SKM-1 treated with dmso at 0.1 percent for 144 hours (cell line): ENCODE measurements around the gene KCTD5.
"Not testable (repeated sequence)": the region's sequence is repeated elsewhere in the genome, so short reads cannot be mapped to it uniquely, and the experiment has no call there.

Experiments used
- DNase-seq: peaks from one replicate; lab custom pipeline; 2025; ENCODE audit not compliant: unreplicated experiment; lab: John Stamatoyannopoulos, UW

KCTD5 gene

DNA sequence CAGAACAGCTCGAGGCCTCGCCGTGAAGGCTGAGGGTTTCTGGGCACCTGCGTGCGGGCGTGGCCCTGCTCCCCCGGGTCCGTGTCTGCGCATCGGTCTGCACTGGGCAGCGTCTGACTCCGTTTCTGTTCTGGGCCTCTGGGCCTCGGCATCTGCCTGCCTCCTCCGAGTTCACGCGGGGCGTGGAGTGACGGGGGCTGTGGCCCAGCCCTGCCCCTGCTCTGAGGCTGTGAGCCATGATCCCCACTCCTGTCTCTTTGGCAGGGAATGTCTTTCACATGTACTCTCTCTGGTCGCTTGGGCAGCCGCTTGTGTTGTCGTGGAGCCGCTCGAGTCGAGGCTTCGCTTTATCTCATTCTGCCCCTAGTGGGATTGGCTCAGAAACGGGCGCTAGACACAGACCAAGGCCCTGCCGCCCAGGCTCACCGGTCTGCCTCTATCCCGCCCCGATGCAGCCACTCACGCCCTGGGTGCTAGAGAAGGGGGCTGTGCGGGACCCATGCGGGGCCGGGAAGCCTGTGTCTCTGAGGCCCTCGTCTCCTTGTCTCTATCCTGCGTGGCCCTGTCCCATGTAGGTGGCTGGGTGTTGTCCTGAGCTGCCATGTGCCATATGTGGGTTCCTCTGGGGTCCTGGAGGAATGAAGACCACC lies 14.4 kb downstream of the KCTD5 start:
- not testable (repeated sequence) for DNase-seq

DNA sequence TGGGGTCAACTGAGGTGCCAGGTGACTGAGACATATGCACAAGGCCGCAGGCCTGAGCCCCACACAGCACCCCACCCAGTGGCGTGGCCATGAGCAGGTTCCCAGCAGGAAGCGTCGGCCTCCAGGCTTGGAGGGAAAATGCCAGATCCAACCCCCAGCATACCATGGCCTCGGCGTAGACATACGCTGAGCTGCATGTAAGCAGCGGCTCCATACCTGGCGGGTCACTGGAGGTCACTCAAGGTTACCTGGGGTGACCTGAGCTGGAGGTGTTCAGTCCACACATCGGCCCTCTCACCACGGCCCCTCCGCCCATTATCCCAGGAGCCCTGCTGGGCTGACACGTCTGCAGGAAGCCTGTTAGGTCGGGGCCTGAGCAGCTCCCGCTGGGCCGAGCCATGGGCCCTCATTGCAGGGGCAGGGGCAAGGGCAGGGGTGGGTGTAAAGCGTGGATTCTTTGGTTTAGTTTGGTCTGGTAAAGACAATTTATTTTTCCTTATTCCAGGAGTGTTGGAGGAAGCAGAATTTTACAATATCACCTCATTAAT lies 15.2 kb downstream of the KCTD5 start:
- no peak for DNase-seq

DNA sequence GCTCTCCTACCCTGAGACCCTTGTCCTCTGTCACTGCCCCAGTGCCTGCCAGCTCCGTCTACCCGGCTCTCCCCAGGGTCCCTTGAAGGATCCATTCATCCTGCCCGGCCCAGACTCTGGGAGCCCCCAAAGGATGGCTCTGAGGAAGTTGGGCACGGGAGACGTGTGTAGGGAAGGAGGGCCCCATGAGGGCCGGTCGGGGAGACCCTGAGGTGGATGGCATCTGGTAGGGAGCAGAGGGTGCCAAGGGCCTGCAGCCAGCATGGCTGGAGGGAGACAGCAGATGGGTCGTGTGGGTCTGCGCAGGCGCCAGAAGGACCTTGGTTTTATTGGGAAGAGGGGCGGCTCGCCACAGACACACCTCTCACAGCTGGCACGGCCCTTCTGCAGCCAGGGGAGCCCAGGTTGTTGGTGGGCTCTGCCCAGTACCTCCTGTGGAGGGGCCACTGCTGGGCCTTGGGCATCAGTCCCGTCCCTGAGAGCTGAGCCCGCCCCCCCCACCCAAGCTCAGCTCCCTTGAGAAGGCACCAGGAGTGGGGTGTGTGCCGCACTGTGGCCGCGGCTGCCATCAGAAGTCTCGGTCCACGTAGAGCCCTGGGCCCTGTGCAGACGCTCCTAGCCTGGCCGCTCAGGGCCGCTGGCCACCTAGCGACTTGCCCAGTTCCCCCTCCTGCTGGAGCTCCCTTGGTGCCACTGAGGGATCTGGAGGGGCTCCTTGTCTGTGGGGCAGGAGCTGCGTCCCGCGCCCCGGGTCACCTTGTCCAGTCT lies 16.0 kb downstream of the KCTD5 start:
- no peak for DNase-seq

- no peak for DNase-seq
These were observed 16.8 kb downstream of the KCTD5 start for GRCh38 chr16:2698965-2699750.

DNA sequence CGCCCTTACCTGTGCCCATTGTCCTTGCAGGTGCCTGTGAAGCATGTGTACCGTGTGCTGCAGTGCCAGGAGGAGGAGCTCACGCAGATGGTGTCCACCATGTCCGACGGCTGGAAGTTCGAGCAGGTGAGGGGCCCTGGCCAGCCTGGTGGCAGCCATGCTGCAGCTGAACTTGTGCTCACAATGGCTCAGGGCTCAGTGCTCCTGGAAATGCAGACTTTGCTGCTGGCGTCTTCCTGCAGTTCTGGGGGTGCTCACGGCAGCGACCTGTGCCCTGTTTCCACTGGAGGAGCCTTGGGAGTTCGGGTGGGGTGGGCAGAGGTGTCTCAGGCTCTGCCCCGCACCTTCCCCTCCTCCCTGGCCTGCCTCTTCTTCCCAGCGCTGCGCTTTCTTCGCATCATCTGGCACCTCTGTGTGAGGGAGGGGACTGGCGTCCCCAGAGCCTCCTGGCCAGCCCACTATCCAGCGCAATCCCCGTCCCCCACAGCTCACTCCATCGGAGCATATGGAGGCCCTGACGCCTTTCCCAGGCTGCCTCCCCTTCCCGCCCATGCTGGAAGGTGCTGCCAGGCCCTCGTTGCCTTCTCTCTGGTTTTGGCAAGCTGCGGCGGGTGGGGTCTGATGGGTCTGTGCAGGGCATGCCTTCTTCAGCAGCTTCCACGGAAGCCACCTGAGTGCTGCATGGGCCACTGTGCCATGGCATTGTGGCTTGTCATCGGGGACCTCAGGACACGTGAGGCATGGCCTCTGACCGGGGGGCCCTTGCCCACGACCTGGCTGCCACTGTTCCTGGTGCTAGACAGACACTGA lies 17.7 kb downstream of the KCTD5 start:
- no peak for DNase-seq

DNA sequence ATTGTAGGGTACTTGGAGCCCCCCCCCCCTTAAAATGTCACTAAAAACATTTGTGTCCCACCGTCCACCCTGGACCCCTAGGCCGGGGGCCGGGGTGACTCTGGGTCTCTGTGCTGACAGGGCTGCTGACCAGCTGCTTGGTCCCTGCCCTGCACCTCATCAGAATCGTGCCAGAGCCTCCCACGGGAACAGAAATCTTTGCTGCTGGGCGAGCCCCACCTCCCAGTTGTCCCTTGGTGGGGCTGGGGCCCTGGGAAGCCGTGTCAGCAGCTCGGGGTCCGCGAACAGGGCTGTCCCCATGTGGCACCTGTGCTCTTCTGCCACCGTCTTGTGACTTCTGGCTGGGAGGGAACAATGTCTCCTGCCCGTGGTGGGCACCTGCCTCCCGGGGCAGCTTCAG lies 18.5 kb downstream of the KCTD5 start:
- no peak for DNase-seq

- no peak for DNase-seq
These were observed 18.9 kb downstream of the KCTD5 start for GRCh38 chr16:2701272-2701671.

- no peak for DNase-seq
These were observed 19.6 kb downstream of the KCTD5 start for GRCh38 chr16:2701713-2702437.

- DNase-seq = no peak
These were observed 20.1 kb downstream of the KCTD5 start for GRCh38 chr16:2702438-2702825.

DNA sequence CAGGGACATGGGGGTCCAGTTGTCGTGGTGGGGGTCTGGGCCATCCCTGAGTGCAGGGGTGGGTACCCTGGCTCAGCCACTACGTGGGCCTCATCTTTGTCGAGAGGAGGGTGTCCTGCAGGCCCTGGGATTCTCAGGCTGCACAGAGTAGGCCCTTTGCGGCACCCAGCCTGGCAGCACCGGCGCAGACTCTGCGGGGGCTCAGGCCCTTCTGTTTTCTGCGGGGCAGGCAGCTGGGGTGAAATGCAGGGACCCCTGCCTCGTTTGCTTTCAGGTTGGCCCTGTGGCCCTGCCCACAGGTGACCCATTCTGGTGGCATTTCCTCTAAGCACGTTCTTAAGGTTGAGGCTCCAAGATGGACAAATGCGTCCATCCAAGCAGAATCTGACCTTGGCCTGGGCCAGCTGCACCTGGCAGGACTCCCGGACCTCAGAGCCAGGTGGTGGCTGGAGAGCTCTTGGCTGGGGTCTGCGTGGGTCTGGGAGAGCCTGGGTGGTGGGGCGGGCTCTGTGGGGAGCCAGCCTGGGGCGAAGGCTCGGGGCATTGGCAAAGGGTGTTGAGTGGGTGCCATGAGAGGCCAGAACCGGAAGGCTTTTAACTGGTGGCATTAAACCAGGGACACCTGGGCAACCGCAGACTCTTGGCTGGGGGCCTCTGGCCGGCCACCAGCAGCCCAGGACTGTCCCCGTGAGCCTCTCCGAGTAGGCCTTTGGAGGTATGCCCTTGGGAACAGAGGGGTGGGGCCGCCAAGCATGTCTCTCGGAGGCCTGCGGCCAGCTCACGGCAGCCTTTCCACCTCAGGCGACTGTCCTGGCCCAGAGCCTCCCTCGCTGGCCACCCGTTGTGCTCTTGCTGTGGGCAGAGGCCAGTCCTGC lies 20.8 kb downstream of the KCTD5 start:
- no peak for DNase-seq

GRCh38 chr16:2704166-2704982 lies 22.1 kb downstream of the KCTD5 start:
- DNase-seq = no peak

- DNase-seq = no peak
These were observed 22.6 kb downstream of the KCTD5 start for GRCh38 chr16:2704983-2705275.

- no peak for DNase-seq
These were observed 23.0 kb downstream of the KCTD5 start for GRCh38 chr16:2705351-2705750.

- no peak for DNase-seq
These were observed 23.8 kb downstream of the KCTD5 start for GRCh38 chr16:2706085-2706484.

GRCh38 chr16:2706611-2707311 lies 24.4 kb downstream of the KCTD5 start:
- no peak for DNase-seq

DNA sequence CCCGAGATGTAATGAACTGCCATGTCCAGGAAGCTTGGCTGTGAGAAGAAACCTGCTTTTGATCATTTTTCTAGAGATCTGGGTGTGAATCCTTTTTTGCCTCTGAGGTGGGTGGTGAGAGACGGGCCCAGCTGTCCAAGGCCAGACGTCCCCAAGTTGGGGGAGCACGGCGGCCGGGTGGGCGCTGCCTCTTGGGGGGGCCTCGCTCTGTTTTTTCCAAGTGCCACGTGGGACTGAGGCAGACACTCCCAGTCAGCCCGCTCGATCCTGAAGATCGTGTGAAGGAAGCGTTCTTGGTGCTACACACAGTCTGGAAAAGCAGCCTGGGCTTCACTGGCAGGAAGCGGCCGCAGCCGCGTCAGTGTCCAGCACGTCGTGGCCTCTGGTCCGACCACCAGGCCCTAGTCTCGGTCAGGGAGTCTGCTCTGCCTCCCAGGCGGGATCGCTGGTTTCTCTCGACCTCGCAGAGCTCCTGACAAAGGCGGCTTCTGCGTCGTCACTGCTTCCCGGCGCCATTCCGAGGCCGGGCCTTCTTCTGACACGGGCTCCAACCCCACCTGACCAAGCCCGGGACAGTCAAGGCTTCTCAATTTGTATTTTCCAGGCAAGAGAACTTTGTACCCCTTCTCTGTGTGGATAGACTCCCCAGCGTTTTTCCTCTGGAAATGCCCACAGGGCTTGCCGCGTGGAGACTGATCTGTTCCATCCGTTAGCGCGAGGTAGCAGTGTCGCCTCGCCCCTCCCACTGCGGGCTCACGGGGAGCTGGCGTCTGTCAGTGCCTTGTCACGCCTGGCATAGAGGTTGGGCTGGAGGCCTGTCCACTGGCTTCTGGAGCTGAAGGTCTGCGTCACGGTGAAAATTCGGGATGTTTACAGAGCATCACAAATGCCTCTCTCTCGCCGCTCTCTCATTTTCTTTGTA lies 25.3 kb downstream of the KCTD5 start:
- no peak for DNase-seq

- DNase-seq = no peak
These were observed 25.9 kb downstream of the KCTD5 start for GRCh38 chr16:2708290-2708639.
